Testis (tissue), 2 donors: ENCODE data around the gene AUTS2.

Source experiments
- POLR2A ChIP-seq: fragments of 450-650 bp; IDR thresholded peaks from one replicate; pipeline ENCODE4 v1.6.1; 2017; ENCODE audit warnings: antibody characterized with exemption, mild to moderate bottlenecking, moderate library complexity
- TF ChIP-seq, protein P1 (sequence below), 3 experiments: fragments of 450-650 bp in 2 of 3; fragments of 200-600 bp in 1 of 3; sonication (generic) in 1 of 3; IDR thresholded peaks; one replicate each; pipeline ENCODE4 v1.5.1; 2016 to 2019; ENCODE audit warnings: antibody characterized with exemption in 3 of 3, mild to moderate bottlenecking in 2 of 3, moderate library complexity in 1 of 3

DNA sequence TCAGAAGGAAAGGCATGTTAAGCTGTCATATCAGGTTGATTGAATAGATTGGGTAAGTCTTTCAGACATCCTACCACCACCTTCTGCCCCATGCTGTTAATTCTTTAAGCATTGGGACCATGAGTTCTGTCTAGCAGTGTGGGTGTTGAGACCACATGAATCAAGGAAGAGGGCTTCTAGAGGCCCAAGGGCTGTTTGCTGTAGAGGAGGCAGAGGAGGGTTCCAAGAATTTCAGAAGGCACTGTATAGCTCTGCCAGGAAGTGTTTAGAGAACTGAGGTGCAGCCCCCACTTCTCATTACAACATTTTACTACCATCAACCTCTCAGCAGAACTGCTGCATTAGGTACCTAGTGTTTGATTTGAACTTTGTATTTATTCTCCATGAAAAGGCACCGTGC lies 720.2 kb downstream of the AUTS2 start:
- no peak for TF ChIP-seq POLR2A
- TF ChIP-seq, protein P1, sequence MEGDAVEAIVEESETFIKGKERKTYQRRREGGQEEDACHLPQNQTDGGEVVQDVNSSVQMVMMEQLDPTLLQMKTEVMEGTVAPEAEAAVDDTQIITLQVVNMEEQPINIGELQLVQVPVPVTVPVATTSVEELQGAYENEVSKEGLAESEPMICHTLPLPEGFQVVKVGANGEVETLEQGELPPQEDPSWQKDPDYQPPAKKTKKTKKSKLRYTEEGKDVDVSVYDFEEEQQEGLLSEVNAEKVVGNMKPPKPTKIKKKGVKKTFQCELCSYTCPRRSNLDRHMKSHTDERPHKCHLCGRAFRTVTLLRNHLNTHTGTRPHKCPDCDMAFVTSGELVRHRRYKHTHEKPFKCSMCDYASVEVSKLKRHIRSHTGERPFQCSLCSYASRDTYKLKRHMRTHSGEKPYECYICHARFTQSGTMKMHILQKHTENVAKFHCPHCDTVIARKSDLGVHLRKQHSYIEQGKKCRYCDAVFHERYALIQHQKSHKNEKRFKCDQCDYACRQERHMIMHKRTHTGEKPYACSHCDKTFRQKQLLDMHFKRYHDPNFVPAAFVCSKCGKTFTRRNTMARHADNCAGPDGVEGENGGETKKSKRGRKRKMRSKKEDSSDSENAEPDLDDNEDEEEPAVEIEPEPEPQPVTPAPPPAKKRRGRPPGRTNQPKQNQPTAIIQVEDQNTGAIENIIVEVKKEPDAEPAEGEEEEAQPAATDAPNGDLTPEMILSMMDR (IDR thresholded peaks at IDR 0.05) = no peak
